Stimulated activated CD4-positive, alpha-beta T cell treated with anti-CD3 and anti-CD28 coated beads, Interleukin-1b, Interleukin-23, amount 100 ng/mL, for 1 hour (primary cell): ENCODE data around the gene AASS.

Experiments
- DNase-seq, 2 donors: peaks; one replicate each; pipeline ENCODE4 v3.0.0-alpha.2; 2020; ENCODE audit warnings: low read depth in 2 of 2

AASS gene

DNA sequence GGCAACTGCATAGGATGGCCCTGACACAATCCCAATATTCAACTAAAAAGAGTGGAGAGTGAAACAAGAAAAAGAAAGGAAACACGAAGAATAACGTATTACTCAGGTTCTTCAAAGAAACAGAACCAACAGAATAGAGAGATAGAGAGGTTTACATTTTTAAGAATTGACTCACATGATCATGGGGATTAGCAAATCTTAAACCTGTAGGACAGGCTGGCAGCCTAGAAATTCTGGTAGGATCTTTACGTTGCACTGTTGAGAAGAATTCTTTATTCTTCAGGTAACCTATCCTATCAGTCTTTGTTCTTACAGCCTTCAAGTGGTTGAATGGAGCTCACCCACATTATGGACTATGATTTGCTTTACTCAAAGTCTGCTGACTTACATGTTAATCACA is 103.9 kb downstream of the AASS start:
- no peak for DNase-seq

- DNase-seq = no peak
Observed at GRCh38 chr7:122038904-122039303, 105.1 kb downstream of the AASS start.

GRCh38 chr7:122038134-122038533 is 105.9 kb downstream of the AASS start:
- no peak for DNase-seq

DNA sequence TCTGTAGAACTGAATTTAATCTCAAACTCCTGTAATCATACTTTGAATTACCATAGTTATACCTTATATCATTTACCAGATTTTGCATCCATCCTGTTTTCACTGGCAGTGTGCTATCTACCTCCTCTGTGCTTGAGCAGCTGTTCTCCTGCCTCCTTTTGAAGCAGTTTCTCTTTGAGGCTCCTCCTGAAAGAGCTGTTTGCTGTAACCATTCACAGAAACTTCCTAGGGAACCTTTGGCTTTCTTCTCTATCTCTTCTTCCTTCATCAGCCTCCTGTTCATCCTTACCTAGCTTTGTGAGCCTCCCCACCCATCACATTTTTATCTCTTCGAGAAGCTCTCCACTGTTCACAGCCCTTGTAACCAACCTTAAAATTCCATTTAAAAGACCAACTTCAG is 108.2 kb downstream of the AASS start:
- DNase-seq = no peak

DNA sequence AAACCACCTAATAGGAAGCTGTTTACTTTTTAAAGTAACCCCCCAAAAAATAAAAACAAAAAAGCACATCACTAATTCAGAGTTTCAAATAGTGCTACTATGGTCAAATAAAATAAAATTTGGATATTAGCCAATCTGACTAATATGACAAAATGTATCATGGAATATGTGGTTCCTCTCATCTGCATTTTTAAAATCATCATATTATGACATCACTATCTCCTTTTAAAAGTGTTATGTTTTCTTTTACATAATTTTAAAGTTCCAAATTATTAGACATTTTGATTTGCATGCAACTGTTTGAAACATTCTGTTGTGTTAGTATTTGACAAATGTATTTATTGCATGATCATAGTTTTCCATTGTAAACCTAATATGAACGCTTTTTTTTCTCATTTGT is 110.4 kb downstream of the AASS start:
- no peak for DNase-seq

DNA sequence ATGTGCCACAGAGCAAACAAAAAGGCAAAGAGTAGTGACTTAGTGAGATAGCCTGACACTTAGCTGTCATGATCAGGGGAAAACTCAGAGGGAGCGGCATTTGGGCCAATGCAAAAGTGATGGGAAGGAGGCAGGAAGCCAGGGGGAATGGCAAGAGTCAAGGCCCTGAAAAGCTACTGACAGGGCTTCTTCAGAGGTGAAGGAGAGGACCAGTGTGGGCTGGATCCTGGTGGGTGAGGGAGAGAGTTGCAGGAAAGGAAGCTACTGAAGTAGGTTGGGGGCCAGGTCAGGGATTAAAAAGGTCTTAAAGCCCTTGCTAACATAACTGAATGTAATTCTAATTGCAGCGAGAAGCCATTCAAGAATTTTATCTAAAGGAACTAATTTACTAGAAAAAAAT is 117.0 kb downstream of the AASS start:
- no peak for DNase-seq
